Measurements from ENCODE around the gene TBC1D17.

DNA sequence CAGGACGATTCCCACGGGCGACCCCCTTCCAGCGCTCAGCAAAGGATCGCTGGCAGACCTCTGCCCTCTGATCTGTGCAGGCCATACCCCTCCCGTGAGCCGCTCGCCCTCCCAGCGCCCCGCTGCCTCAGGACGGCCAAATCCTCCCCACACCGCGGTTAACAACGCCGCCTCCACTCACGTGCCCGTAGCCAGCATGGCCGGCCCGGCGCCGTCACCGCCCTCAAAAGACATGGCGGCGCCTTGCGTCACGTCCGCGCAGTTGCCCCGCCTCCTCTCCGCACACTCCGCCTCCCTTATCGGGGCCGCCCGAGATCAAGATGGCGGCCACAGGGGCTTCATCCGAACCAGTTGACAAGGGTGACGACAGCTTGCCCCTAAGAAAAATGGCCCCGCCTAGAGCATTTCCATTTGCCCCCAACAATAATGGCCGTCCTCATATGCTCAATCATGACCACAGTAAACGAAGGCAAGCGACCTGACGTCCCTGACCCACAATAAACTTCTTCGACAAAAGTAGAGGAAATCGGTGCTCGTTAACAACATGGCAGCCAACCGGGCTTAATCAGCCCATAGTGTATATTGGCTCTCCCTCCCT, 981 bp upstream of the TBC1D17 start:
- TF ChIP-seq, protein P1, sequence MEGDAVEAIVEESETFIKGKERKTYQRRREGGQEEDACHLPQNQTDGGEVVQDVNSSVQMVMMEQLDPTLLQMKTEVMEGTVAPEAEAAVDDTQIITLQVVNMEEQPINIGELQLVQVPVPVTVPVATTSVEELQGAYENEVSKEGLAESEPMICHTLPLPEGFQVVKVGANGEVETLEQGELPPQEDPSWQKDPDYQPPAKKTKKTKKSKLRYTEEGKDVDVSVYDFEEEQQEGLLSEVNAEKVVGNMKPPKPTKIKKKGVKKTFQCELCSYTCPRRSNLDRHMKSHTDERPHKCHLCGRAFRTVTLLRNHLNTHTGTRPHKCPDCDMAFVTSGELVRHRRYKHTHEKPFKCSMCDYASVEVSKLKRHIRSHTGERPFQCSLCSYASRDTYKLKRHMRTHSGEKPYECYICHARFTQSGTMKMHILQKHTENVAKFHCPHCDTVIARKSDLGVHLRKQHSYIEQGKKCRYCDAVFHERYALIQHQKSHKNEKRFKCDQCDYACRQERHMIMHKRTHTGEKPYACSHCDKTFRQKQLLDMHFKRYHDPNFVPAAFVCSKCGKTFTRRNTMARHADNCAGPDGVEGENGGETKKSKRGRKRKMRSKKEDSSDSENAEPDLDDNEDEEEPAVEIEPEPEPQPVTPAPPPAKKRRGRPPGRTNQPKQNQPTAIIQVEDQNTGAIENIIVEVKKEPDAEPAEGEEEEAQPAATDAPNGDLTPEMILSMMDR (IDR thresholded peaks at IDR 0.05) = no peak
- no peak for TF ChIP-seq ZFX (IDR thresholded peaks at IDR 0.05; ENCODE audit: borderline replicate concordance)
